22Rv1 (cell line): Measurements from ENCODE around the gene RPL28.

Source experiments
- H3K27ac ChIP-seq: fragments of 450-650 bp; 2 replicates; pipeline ENCODE4 v1.5.1; 2017
- CTCF ChIP-seq: fragments of 450-650 bp; IDR thresholded peaks from 2 replicates; pipeline ENCODE4 v1.5.1; 2017; ENCODE audit warnings: mild to moderate bottlenecking
- ZFX ChIP-seq: fragments of 450-650 bp; IDR thresholded peaks from 2 replicates; pipeline ENCODE4 v1.6.1; 2017; ENCODE audit warnings: antibody characterized with exemption, borderline replicate concordance

RPL28 gene

DNA sequence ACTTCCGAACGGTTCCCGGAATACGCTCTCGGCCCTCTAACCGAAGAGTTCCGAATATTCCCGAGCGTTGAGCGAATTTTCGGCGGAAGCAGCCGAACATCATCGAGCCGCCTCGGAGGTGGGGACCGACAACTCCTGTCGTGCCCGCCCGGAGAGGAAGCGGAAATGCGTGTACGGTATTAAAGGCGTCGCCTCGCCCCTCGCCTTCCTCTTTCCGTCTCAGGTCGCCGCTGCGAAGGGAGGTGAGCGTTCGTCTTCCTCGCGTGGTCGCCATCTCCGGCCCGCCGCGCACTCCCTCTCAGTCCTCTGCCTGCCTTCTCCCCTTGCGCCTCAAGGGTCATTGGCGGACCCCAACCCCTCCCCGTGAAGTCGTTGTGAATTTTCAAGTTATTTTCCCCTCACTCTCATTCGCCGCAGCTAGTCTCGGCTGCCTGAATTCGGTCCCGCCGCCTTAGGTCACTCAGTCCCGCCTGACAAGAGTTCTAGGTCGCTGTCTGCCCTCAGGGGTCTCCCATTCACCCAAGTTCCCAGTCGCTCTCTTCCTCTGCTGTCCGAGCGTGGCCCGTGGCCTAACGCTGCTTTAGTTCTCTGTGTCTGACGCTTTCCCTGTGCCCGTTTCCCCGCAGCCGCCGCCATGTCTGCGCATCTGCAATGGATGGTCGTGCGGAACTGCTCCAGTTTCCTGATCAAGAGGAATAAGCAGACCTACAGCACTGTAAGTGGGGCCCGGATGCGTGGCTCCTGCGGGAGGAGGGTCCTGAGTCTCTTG is at the start of gene RPL28:
Gene RPL28 (plus strand): TSS at position 209 of the 769 bp plus-strand sequence. CDS start 426 bp downstream, at position 635.
- TF ChIP-seq CTCF (no peak), ZFX (no peak)
- peak within 1 kb of the TSS; percentile 98 for H3K27ac ChIP-seq

GRCh38 chr19:55336101-55336500 is 49.6 kb upstream of the RPL28 start:
- no peak overlapping the region for H3K27ac ChIP-seq
- TF ChIP-seq CTCF, result no peak
- TF ChIP-seq ZFX, result no peak

DNA sequence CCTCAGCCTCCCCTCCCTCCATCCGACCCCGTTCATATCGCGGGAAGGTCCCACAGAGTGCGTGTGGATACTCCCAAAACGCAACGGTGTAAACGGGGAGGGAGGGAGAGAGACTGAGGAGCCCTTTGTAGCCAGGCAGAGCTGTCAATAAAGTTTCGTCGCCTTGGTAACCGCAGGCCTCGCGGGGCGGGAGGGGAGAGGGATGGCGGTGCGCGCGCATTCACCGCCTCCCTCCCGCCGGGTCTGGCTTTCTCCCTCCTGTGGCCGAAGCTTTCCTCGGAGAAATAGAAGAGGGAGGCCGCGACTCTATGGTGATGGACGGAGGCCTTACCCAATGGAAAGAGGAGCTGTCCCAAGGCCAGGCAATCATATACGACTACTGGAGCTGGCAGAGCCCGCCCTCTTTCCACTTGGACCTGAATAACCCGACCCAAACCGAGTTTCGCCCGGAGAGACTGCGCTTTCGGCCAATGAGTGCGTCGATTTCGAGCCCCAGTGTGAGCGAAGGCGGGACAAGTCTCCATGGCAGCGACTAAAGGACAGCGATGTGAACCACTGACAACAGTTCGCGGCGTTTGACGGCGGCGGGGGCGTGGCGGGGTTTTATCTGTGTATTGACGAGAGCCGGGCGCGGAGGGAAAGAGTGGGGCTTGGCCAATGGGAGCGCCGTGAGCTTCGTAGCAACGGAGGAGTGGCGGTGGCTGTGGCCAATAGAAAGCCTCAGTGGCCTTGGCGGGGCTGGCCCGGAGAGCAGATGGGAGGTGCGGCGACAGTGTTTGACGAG is 46.4 kb upstream of the RPL28 start, which contains the start of gene KMT5C:
Gene KMT5C (plus strand): TSS at position 772 of the 784 bp plus-strand sequence. CDS start 2,061 bp downstream, outside the sequence.
- peak within 1 kb of the TSS; percentile 97 for H3K27ac ChIP-seq
- TF ChIP-seq ZFX (no peak), CTCF (peak; percentile 34; the same call in 1 of the 2 replicates)

DNA sequence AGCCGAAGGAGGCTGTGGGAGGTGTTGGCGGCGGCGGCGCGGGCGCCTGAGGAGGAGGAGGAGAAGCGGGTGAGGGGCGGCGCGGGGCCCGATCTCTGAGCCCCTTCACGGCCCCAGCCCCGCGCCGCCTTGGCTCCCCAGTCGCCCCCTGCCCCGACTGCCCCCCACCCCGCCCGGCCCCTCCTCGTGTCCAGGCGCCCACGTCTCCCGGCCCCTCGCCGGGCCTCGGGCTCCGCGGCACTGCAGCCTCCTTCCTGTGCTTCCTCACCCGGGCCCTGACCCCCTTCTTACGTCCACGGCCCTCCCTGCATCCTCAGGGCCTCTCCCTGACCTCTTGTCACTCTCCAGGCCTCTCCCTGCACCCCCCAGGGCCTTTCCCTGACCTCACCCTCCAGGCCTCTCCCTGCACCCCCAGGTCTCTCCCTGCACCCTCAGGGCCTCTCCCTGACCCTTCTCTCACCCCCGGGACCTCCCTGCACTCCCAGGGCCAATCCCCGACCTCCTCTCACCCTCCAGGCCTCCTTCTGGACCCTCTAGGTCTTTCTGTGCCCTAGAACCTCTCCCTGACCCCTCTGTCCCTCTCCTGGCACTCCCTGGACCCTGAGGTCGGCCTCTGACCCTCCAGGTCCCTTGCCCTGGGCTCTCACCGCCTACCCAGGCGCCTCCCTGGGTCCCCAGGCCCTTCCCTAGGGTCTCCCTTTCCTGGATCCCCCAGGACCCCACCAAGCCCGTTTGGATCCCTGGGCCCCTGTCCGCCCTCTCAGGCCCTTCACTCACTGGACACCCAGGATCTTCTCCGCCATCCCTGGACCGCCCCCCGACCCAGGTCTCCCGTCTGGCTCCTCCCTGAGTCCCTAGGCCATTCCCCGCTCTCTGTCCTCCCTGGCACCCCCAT is 45.6 kb upstream of the RPL28 start:
- TF ChIP-seq CTCF (no peak), ZFX (no peak)

GRCh38 chr19:55340784-55341147 is 45.0 kb upstream of the RPL28 start:
- peak overlapping the region; percentile 97 for H3K27ac ChIP-seq
- TF ChIP-seq CTCF, result no peak
- TF ChIP-seq ZFX, result no peak

More for the DNA sequence above, 45.6 kb upstream of the RPL28 start:
- peak overlapping the region; percentile 97 for H3K27ac ChIP-seq

DNA sequence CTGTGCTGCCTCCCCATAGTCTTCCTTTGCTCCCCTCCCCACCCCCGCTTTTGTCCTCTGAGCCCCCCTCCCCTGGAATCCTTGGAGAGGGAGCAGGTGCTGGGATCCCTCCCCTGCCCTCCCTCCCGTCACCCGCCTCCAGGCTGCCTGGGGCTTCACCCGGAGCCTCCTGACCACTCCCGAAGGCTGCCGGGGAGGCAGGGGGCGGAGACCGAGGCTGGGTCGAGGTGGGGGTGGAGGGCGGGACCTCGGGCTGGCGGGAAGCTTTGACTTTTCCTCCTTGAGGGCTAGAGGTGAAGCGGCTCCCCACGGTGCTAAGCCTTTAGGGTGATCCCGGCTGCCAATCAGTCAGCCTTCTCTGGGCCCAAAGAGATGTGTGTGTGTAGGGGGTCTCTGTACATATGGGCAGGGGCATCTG is 44.6 kb upstream of the RPL28 start:
- TF ChIP-seq CTCF (no peak), ZFX (no peak)
- peak overlapping the region; percentile 97 for H3K27ac ChIP-seq
